ENCODE results near the gene LRP1B. TPM values are rescaled to one million over a fixed set of nuclear protein-coding genes. Genes with fewer than 3 reads are reported as not detected.

The LRP1B gene
- total and polyA plus RNA-seq, 4 donors = 0.01 to 0.84 (median 0.17) TPM

- no peaks in the 10 kb centered on the region for H3K9me3 ChIP-seq (ENCODE audit: control insufficient read depth in 4 of 4, low read length in 3 of 4)
- DNase-seq (ENCODE audit: low spot score) = no peak
- H3K36me3 ChIP-seq (ENCODE audit: control insufficient read depth in 4 of 4, insufficient read depth in 3 of 4, low read depth in 1 of 4, low read length in 3 of 4) = no peaks in the 10 kb centered on the region
- TF ChIP-seq JUND (IDR thresholded peaks at IDR 0.05) = no peak
- TF ChIP-seq FOXA1 (IDR thresholded peaks at IDR 0.05) = no peak
- no peak for TF ChIP-seq ATF3 (IDR thresholded peaks at IDR 0.05)
- TF ChIP-seq EGR1 (IDR thresholded peaks at IDR 0.05; ENCODE audit: low read depth in 2 of 2) = no peak
- TF ChIP-seq HNF4A (conservative IDR thresholded peaks at IDR 0.05) = no peak
- no peak for TF ChIP-seq REST (IDR thresholded peaks at IDR 0.05)
- no peak for TF ChIP-seq YY1 (IDR thresholded peaks at IDR 0.05)
- TF ChIP-seq MAX (IDR thresholded peaks at IDR 0.05) = no peak
- no peak for TF ChIP-seq RAD21 (IDR thresholded peaks at IDR 0.05)
- no peak for TF ChIP-seq HNF4G (IDR thresholded peaks at IDR 0.05)
- no peak for TF ChIP-seq ZBTB33 (IDR thresholded peaks at IDR 0.05)
- no peak for TF ChIP-seq FOXA2 (IDR thresholded peaks at IDR 0.05)
- no peak for TF ChIP-seq CTCF (IDR thresholded peaks at IDR 0.05; ENCODE audit: low read depth, low read length, missing input control)
- TF ChIP-seq NR2F2 (IDR thresholded peaks at IDR 0.05) = no peak
- no peak for TF ChIP-seq TAF1 (conservative IDR thresholded peaks at IDR 0.05)
- peaks cover 0 to 22% (median 16%) of the 10 kb centered on the region in 4 donors for H3K4me1 ChIP-seq (ENCODE audit: control insufficient read depth in 4 of 4, insufficient read depth in 4 of 4, low read length in 3 of 4)
- H3K9ac ChIP-seq (ENCODE audit: low read depth in 1 of 2, low read length in 2 of 2) = no peak overlapping the region
- no peak overlapping the region for H3K27ac ChIP-seq (ENCODE audit: low read depth in 1 of 2, low read length in 2 of 2)
- H3K27me3 ChIP-seq (ENCODE audit: control insufficient read depth in 4 of 4, insufficient read depth in 4 of 4, low read length in 3 of 4) = no peaks in the 10 kb centered on the region
- WGBS = 58% methylated on average over 2 of the region's 2 CpGs
- H3K4me3 ChIP-seq (ENCODE audit: low read depth in 1 of 3, low read length in 3 of 3) = no peak overlapping the region
Measured at GRCh38 chr2:141694180-141694579, 436.6 kb downstream of the LRP1B start.

- no peak overlapping the region for H3K4me3 ChIP-seq (ENCODE audit: low read depth in 1 of 3, low read length in 3 of 3)
- peaks cover 0 to 14% (median 7%) of the 10 kb centered on the region in 4 donors for H3K4me1 ChIP-seq (ENCODE audit: control insufficient read depth in 4 of 4, insufficient read depth in 4 of 4, low read length in 3 of 4)
- no peaks in the 10 kb centered on the region for H3K27me3 ChIP-seq (ENCODE audit: control insufficient read depth in 4 of 4, insufficient read depth in 4 of 4, low read length in 3 of 4)
- no peaks in the 10 kb centered on the region for H3K36me3 ChIP-seq (ENCODE audit: control insufficient read depth in 4 of 4, insufficient read depth in 3 of 4, low read depth in 1 of 4, low read length in 3 of 4)
- H3K9ac ChIP-seq (ENCODE audit: low read depth in 1 of 2, low read length in 2 of 2) = no peak overlapping the region
- WGBS = 86% methylated on average over 2 of the region's 2 CpGs
- no peaks in the 10 kb centered on the region for H3K9me3 ChIP-seq (ENCODE audit: control insufficient read depth in 4 of 4, low read length in 3 of 4)
- no peak for TF ChIP-seq TAF1 (conservative IDR thresholded peaks at IDR 0.05)
- TF ChIP-seq MAX (IDR thresholded peaks at IDR 0.05) = no peak
- no peak for TF ChIP-seq JUND (IDR thresholded peaks at IDR 0.05)
- no peak for DNase-seq (ENCODE audit: low spot score)
- H3K27ac ChIP-seq (ENCODE audit: low read depth in 1 of 2, low read length in 2 of 2) = no peak overlapping the region
Measured at GRCh38 chr2:141692829-141693228, 438.0 kb downstream of the LRP1B start.
